Ishikawa (cell line): ENCODE measurements around the gene C15orf40.

ENCODE experiments used
- CEBPB ChIP-seq: IDR thresholded peaks from 2 replicates; pipeline ENCODE4 v1.6.1; 2012
- EP300 ChIP-seq: IDR thresholded peaks from 2 replicates; pipeline ENCODE4 v1.6.1; 2012; ENCODE audit warnings: borderline replicate concordance
- RAD21 ChIP-seq: IDR thresholded peaks from 2 replicates; pipeline ENCODE4 v1.6.1; 2012; ENCODE audit warnings: low read depth
- TEAD4 ChIP-seq: IDR thresholded peaks from 2 replicates; pipeline ENCODE4 v1.6.1; 2012

GRCh38 chr15:83030021-83030420 is 18.6 kb upstream of the C15orf40 start:
- TF ChIP-seq TEAD4 (no peak), RAD21 (no peak), CEBPB (no peak), EP300 (no peak)
